Adrenal gland (tissue), 12 donors: ENCODE data around the gene SNPH. TPM values are rescaled to one million over a fixed set of nuclear protein-coding genes. Genes with fewer than 3 reads are reported as not detected.

ENCODE experiments used
- DNase-seq, 7 donors: peaks; one replicate each; pipeline ENCODE4 v3.0.0-alpha.2; 2019 to 2020
- H3K27ac ChIP-seq, 5 donors: fragments of 200-600 bp; sonication (generic) in 4 of 5; 1 replicate in 3 of 5; 2 replicates in 2 of 5; pipeline versions ENCODE4 v1.5.1 to v1.8.0; 2016 to 2020; ENCODE audit warnings: mild to moderate bottlenecking in 1 of 5
- H3K27me3 ChIP-seq: fragments of 200-600 bp; 2 replicates; pipeline ENCODE4 v1.8.0; 2021
- H3K36me3 ChIP-seq, 2 donors: fragments of 200-600 bp; replicated peaks in 1 of 2; 1 replicate in 1 of 2; 2 replicates in 1 of 2; pipeline versions ENCODE4 v1.5.1 to v1.8.0; 2018 to 2022
- H3K4me1 ChIP-seq, 2 donors: fragments of 200-600 bp; replicated peaks in 1 of 2; 1 replicate in 1 of 2; 2 replicates in 1 of 2; pipeline versions ENCODE4 v1.5.1 to v1.8.0; 2018 to 2021
- H3K4me3 ChIP-seq, 4 donors: fragments of 200-600 bp; sonication (generic) in 3 of 4; one replicate each; pipeline ENCODE4 v1.5.1; 2016 to 2018
- H3K9me3 ChIP-seq, 3 donors: fragments of 200-600 bp; sonication (generic) in 1 of 3; replicated peaks in 1 of 3; 1 replicate in 2 of 3; 2 replicates in 1 of 3; pipeline versions ENCODE4 v1.5.1 to v1.8.0; 2016 to 2021
- POLR2A ChIP-seq, 2 donors: fragments of 450-650 bp; IDR thresholded peaks; one replicate each; pipeline ENCODE4 v1.6.1; 2017; ENCODE audit warnings: antibody characterized with exemption in 2 of 2, mild to moderate bottlenecking in 2 of 2, moderate library complexity in 1 of 2
- WGBS, 4 donors: extraction: QIAGEN DNeasy Blood & Tissue Kit in 2 of 4; methylation state at CpG; one replicate each; pipeline versions ENCODE4 v1.1.5 to v1.1.7; 2013 to 2017; 5-methylcytosine and 5-hydroxymethylcytosine counted together
- intact Hi-C, 2 donors: fragments of 100-400 bp; cut with DNase I; formaldehyde crosslinking; loops; one replicate each; pipeline versions ENCODE4 v1.14.1 to v1.15.0; 2022 to 2023
- polyA plus RNA-seq, 3 donors: library from polyadenylated mRNA; stranded (reverse); fragments of 200-250 nt in 2 of 3; fragments of 350-450 nt in 1 of 3; fragmentation: Illumina TruSeq in 1 of 3; extraction: RNeasy Lipid Tissue Mini Kit (QIAGEN cat#74804) in 1 of 3; gene quantifications; one replicate each; pipeline ENCODE4 v1.2.3, GENCODE V29; 2013 to 2014
- total RNA-seq, 9 donors: library from RNA; depleted of rRNA in 4 of 9; stranded (reverse); fragments of >200 nt in 4 of 9; fragments of 120-200 nt in 1 of 9; fragmentation: NEBNext Ultra II Directional in 1 of 9; extraction: Animal tissue kit (Norgen Biotek cat#: 25700) in 1 of 9; gene quantifications; one replicate each; pipeline versions ENCODE4 v1.1.0 to v1.2.4, GENCODE V29; 2013 to 2023
- TF ChIP-seq, protein P1 (sequence below), 6 experiments: fragments of 450-650 bp in 4 of 6; fragments of 200-600 bp in 2 of 6; sonication (generic) in 1 of 6; IDR thresholded peaks; 1 replicate in 5 of 6; 2 replicates in 1 of 6; pipeline versions ENCODE4 v1.5.1 to v1.8.0; 2016 to 2021; ENCODE audit warnings: antibody characterized with exemption in 6 of 6, mild to moderate bottlenecking in 2 of 6, moderate library complexity in 1 of 6
- donor health status: healthy with polysubstance abuse.
- donor health status: Bipolar disorder and iron deficiency.
- donor health status: DM: yes; HTN: yes; CAD: no.
- donor health status: DM: no; HTN: no; CAD: no.
- donor health status: DM: no; HTN: no; CAD: no.
- donor health status: DM: yes; HTN: yes; CAD: no.

SNPH gene
- total and polyA plus RNA-seq, 12 donors = 2.1 to 18.9 (median 5.8) TPM

DNA sequence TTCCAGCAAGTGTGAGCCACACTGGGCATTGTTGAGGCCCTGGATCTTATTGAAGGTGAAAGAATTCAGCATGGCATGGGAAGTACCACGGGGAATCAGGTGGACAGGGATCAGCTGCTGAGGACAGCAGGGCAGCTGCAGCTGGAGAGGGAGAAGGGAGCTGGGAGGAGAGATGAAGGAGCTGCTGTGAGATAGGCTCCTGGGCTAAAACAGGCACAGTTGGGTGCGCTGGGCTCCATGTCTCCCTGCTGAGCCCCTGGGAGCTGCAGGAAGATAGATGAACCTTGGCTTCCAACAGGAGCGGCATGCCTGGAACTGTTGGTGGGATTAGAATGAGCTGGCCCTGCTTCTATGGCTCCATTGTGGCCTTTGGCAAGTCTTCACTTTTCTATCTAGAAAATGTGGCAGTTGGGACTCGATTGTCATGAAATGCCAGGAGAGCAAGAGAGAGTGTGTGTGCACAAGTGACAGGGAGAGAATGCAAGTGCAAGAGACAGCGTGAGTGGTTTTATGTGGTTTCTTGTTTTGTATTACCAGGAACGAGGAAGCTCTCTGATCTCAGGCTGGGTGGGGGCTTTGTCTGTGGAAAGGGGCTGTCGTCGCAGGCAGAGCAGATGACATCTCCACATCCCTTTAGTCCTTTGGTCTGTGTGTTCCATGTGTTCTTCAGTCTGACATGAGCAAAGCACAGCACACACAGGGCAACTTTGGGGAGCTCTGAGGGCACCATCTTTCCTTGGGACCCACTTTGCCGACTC, 20.4 kb downstream of the SNPH start:
- intact Hi-C loops = no loop called here
- Histone ChIP-seq H3K27me3 (no peaks in the 10 kb centered on the region), H3K9me3 (no peaks in the 10 kb centered on the region), H3K36me3 (no peaks in the 10 kb centered on the region), H3K27ac (no peak overlapping the region), H3K4me1 (peaks cover 0 to 4% of the 10 kb centered on the region in 2 donors), H3K4me3 (no peak overlapping the region)
- DNase-seq = no peak
- WGBS, 4 donors = 87 to 89% (median 88%) methylated on average over 9 of the region's 9 CpGs
- no peak for TF ChIP-seq POLR2A (IDR thresholded peaks at IDR 0.05)

DNA sequence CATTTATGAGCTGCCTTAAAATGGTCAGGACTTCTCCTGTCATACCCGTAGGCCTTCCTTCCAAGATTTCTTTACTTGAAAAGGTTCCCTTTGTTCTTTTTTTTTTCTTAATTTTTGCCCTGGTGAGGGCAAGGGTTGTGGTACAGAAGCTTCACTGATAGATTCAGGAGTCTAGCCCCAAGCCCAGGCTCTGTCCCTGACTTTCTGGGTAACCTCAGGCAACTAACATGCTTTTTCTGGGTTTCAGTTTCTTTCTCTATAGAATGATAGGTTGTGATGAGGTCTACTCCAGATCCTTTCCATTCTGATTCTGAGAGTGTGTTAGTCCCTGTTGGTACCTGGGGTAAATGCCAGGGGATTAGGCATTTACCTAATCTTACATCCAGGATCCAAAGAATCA, 21.2 kb downstream of the SNPH start:
- Histone ChIP-seq H3K36me3 (no peaks in the 10 kb centered on the region), H3K9me3 (no peaks in the 10 kb centered on the region), H3K27me3 (no peaks in the 10 kb centered on the region), H3K4me3 (no peak overlapping the region), H3K4me1 (peaks cover 0 to 11% of the 10 kb centered on the region in 2 donors), H3K27ac (no peak overlapping the region)
- DNase-seq = no peak
- TF ChIP-seq, protein P1, sequence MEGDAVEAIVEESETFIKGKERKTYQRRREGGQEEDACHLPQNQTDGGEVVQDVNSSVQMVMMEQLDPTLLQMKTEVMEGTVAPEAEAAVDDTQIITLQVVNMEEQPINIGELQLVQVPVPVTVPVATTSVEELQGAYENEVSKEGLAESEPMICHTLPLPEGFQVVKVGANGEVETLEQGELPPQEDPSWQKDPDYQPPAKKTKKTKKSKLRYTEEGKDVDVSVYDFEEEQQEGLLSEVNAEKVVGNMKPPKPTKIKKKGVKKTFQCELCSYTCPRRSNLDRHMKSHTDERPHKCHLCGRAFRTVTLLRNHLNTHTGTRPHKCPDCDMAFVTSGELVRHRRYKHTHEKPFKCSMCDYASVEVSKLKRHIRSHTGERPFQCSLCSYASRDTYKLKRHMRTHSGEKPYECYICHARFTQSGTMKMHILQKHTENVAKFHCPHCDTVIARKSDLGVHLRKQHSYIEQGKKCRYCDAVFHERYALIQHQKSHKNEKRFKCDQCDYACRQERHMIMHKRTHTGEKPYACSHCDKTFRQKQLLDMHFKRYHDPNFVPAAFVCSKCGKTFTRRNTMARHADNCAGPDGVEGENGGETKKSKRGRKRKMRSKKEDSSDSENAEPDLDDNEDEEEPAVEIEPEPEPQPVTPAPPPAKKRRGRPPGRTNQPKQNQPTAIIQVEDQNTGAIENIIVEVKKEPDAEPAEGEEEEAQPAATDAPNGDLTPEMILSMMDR (IDR thresholded peaks at IDR 0.05) = no peak
- TF ChIP-seq POLR2A (IDR thresholded peaks at IDR 0.05) = no peak
- 86 to 100% (median 92%) methylated on average over 1 of the region's 1 CpG for WGBS, 4 donors
- intact Hi-C loops = no loop called here

DNA sequence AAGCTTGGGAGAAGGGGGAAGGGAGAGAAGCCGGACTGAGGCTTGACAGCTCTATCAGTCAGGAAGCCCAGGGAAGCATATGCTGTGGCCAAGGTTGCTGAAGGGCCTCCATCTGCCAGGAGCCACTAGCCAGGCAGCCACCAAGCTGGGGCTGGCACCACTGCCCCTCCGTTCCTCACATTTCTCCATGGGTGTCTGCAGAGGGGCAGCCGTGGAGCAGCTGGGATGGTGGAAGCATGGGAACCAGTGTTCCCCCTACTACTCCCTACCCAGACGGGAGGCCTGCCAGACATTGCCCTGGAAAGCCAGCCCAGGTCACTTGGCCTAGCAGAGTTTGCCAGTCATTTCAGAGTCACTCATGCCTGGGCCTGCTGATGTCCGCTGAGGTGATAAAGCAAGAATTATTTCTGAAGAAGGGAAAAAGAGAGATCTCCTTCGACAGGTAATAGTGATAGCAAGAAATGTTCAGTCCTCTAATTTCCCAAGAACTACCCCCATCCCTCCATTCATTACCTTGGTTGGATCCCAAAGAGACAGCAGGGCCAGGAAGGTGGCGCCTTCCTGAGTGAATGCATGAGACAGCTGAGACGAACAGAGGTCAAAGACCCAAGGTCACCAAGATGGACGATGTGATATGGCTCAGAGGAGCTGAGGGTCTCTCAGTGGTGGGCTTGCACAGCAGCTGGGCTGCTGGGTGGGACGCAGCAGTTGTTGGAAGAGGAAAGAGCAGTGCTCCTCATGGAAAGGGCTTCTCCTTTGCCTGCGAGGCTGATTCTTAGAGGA, 21.9 kb downstream of the SNPH start:
- no peak for TF ChIP-seq POLR2A (IDR thresholded peaks at IDR 0.05)
- TF ChIP-seq, protein P1 (IDR thresholded peaks at IDR 0.05) = no peak
- DNase-seq = no peak
- Histone ChIP-seq H3K27me3 (no peaks in the 10 kb centered on the region), H3K4me3 (no peak overlapping the region), H3K27ac (no peak overlapping the region), H3K36me3 (no peaks in the 10 kb centered on the region), H3K4me1 (peaks cover 0 to 11% of the 10 kb centered on the region in 2 donors), H3K9me3 (no peaks in the 10 kb centered on the region)
- intact Hi-C loops = no loop called here
- WGBS, 4 donors = 79 to 86% (median 83%) methylated on average over 9 to 11 of the region's 11 CpGs

DNA sequence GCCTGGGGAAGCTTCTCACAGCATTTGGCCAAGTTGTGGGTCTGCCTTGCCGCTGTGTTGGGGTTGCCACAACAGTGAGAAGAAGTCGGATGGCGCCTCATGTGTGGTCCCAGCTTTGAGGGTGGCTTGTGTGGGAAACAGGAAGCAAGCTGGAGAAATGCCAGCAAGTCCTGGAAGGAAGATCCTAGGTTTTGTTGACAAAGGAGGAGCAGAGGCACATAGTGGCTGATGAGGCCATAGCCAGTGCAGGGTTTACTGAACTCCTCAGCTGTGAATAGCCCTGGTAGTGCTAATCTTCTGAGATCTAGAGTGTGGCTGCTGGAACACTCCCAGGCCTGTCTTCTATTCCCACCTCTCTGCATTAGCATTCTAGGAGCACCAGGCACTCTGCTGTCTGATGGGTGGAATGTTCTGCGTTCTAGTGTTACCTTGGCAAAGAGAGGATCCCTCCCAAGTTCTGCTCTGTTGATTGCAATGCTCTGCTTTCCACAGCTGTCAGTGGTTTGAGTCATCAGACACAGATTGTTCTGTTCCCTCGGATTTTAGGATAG, 25.2 kb downstream of the SNPH start:
- peaks cover 0 to 11% of the 10 kb centered on the region in 2 donors for H3K4me1 ChIP-seq
- DNase-seq = peak in 1 of 7 donors; percentile 75
- TF ChIP-seq POLR2A (IDR thresholded peaks at IDR 0.05) = no peak
- TF ChIP-seq, protein P1 (IDR thresholded peaks at IDR 0.05) = no peak
- H3K36me3 ChIP-seq = no peaks in the 10 kb centered on the region
- 63 to 67% (median 64%) methylated on average over 5 of the region's 5 CpGs for WGBS, 4 donors
- H3K4me3 ChIP-seq = no peak overlapping the region
- H3K27ac ChIP-seq = peak overlapping the region in 1 of 5 donors; percentile 9
- intact Hi-C loops = no loop called here
- no peaks in the 10 kb centered on the region for H3K27me3 ChIP-seq
- H3K9me3 ChIP-seq = no peaks in the 10 kb centered on the region
